ENCODE data around the gene C14orf180. TPM values are rescaled to one million over a fixed set of nuclear protein-coding genes. Genes with fewer than 3 reads are reported as not detected.

C14orf180 gene
- total RNA-seq, 4 donors from 2014 or later: 25.8 to 57.8 (median 35.4) TPM

GRCh38 chr14:104554608-104555429 lies 24.7 kb upstream of the C14orf180 start:
- TF ChIP-seq CTCF (IDR thresholded peaks at IDR 0.05): no peak
- DNase-seq (ENCODE audit: low spot score) (no peak), ATAC-seq (ENCODE audit: low FRiP score) (no peak)

GRCh38 chr14:104555430-104556255 lies 23.9 kb upstream of the C14orf180 start:
- TF ChIP-seq CTCF (IDR thresholded peaks at IDR 0.05): no peak
- no peak for DNase-seq (ENCODE audit: low spot score)
- ATAC-seq (ENCODE audit: low FRiP score): no peak

GRCh38 chr14:104556256-104557021 lies 23.1 kb upstream of the C14orf180 start:
- DNase-seq (ENCODE audit: low spot score) (no peak), ATAC-seq (ENCODE audit: low FRiP score) (no peak)
- no peak for TF ChIP-seq CTCF (IDR thresholded peaks at IDR 0.05)

GRCh38 chr14:104557086-104557485 lies 22.5 kb upstream of the C14orf180 start:
- ATAC-seq (ENCODE audit: low FRiP score) (no peak), DNase-seq (ENCODE audit: low spot score) (no peak)
- TF ChIP-seq CTCF (IDR thresholded peaks at IDR 0.05): no peak

- ATAC-seq (ENCODE audit: low FRiP score): no peak
- DNase-seq (ENCODE audit: low spot score): no peak
- TF ChIP-seq CTCF (IDR thresholded peaks at IDR 0.05): no peak
Observed at GRCh38 chr14:104557766-104558165, 21.8 kb upstream of the C14orf180 start.

- no peak for DNase-seq (ENCODE audit: low spot score)
- ATAC-seq (ENCODE audit: low FRiP score): no peak
- TF ChIP-seq CTCF (IDR thresholded peaks at IDR 0.05): no peak
Observed at GRCh38 chr14:104558231-104559027, 21.1 kb upstream of the C14orf180 start.

Measured in omental fat pad (tissue), 4 donors.